A549 treated with Mapracorat at 1 μM for 4 hours (cell line): Measurements from ENCODE around the gene RBM19. TPM values are rescaled to one million over a fixed set of nuclear protein-coding genes. Genes with fewer than 3 reads are reported as not detected.

ENCODE experiments used
- total RNA-seq: library from RNA; stranded (reverse); fragments of 200-300 nt; extraction: Qiagen RNA extraction; gene quantifications from 5 replicates; pipeline ENCODE4 v1.2.3, GENCODE V29; 2022

Gene RBM19, protein sequence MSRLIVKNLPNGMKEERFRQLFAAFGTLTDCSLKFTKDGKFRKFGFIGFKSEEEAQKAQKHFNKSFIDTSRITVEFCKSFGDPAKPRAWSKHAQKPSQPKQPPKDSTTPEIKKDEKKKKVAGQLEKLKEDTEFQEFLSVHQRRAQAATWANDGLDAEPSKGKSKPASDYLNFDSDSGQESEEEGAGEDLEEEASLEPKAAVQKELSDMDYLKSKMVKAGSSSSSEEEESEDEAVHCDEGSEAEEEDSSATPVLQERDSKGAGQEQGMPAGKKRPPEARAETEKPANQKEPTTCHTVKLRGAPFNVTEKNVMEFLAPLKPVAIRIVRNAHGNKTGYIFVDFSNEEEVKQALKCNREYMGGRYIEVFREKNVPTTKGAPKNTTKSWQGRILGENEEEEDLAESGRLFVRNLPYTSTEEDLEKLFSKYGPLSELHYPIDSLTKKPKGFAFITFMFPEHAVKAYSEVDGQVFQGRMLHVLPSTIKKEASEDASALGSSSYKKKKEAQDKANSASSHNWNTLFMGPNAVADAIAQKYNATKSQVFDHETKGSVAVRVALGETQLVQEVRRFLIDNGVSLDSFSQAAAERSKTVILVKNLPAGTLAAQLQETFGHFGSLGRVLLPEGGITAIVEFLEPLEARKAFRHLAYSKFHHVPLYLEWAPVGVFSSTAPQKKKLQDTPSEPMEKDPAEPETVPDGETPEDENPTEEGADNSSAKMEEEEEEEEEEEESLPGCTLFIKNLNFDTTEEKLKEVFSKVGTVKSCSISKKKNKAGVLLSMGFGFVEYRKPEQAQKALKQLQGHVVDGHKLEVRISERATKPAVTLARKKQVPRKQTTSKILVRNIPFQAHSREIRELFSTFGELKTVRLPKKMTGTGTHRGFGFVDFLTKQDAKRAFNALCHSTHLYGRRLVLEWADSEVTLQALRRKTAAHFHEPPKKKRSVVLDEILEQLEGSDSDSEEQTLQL
- total RNA-seq: 15.5 to 18.6 TPM (median 17.8 TPM) in 5 replicates

DNA sequence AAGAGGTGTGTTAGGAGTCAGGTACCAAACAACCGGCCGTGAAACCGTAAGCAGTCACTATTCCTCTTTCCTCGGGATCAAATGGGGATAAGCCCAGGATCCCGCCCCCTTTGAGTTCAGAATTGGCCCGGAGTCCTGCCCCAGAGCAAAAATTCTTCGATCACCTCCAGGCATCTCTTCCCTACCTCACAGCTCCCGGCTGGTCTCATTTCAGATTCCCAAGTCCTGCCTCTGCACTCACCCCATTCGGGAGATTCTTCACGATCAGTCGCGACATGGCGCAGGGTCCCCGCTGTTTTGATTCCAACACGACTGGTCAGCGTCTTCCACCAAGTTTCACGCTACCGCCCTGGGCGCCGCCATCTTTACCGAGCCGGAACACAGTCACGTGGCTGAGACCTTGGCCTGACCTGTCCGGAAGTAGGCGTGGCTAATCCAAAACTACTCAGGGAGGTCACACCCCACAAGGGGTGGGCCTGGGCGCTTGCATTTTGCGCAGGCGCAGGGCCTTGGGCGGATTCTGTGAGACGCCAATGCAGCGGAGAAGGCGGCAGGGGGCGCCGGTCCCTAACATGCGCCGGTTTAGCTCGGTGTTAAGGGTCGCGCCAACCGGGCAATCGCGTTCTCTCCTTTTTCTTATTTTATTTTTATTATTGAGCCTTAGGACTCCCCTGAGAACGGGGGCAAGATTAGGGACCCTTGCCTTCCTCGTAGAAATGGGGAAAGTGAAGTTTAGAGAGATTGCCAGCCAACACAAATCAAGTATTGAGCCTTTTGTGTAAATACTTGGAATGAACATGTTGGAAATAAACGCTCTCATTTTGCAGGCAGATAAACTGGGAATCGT is at the start of gene RBM19:
RBM19 (minus strand) TSS at position 375 of the 847 bp plus-strand sequence; CDS start at position 277, 98 bp downstream.

